ENCODE results near the gene SRPRA.

Gene SRPRA

GRCh38 chr11:126290887-126291286 is 22.2 kb upstream of the SRPRA start:
- Histone ChIP-seq H4K20me1 (ENCODE audit: insufficient read depth, low read length) (peaks cover 8% of the 10 kb centered on the region), H3K27me3 (ENCODE audit: insufficient read depth, low read length, poor library complexity) (no peaks in the 10 kb centered on the region), H3K27ac (ENCODE audit: low read length) (no peak overlapping the region), H3K4me2 (ENCODE audit: insufficient read depth, low read length) (no peak overlapping the region), H3K4me1 (ENCODE audit: insufficient read depth, low read length) (no peaks in the 10 kb centered on the region), H3K79me2 (ENCODE audit: insufficient read depth, low read length) (no peaks in the 10 kb centered on the region; the same call in 1 of the 2 replicates), H3K9ac (ENCODE audit: low read depth, low read length) (no peak overlapping the region), H2AFZ (ENCODE audit: low read depth, low read length) (no peak overlapping the region), H3K4me3 (ENCODE audit: low read depth in 1 of 2, low read length in 2 of 2) (no peak overlapping the region), H3K36me3 (ENCODE audit: insufficient read depth, low read length) (peaks cover 37% of the 10 kb centered on the region), H3K9me3 (ENCODE audit: insufficient read depth, low read length, severe bottlenecking) (no peaks in the 10 kb centered on the region)
- ATAC-seq (ENCODE audit: insufficient read depth, low read depth): no peak
- no peak for DNase-seq
- TF ChIP-seq CTCF (IDR thresholded peaks at IDR 0.05; ENCODE audit: borderline replicate concordance, extremely low read depth, low read length, poor library complexity, severe bottlenecking) (no peak), EZH2 (IDR thresholded peaks at IDR 0.05; ENCODE audit: borderline replicate concordance, low read depth, low read length, severe bottlenecking) (no peak)

GRCh38 chr11:126288237-126288636 is 19.5 kb upstream of the SRPRA start:
- peaks cover 14% of the 10 kb centered on the region for H3K4me1 ChIP-seq (ENCODE audit: insufficient read depth, low read length)
- peaks cover 3% of the 10 kb centered on the region for H4K20me1 ChIP-seq (ENCODE audit: insufficient read depth, low read length)
- peaks cover 24% of the 10 kb centered on the region for H3K36me3 ChIP-seq (ENCODE audit: insufficient read depth, low read length)
- ATAC-seq (ENCODE audit: insufficient read depth, low read depth) (no peak), DNase-seq (no peak)
- H3K4me2 ChIP-seq (ENCODE audit: insufficient read depth, low read length): no peak overlapping the region
- peaks cover 2% of the 10 kb centered on the region; the same call in 1 of the 2 replicates for H3K79me2 ChIP-seq (ENCODE audit: insufficient read depth, low read length)
- peaks cover 1% of the 10 kb centered on the region for H3K27me3 ChIP-seq (ENCODE audit: insufficient read depth, low read length, poor library complexity)
- H3K9me3 ChIP-seq (ENCODE audit: insufficient read depth, low read length, severe bottlenecking): no peaks in the 10 kb centered on the region
- TF ChIP-seq CTCF (IDR thresholded peaks at IDR 0.05; ENCODE audit: borderline replicate concordance, extremely low read depth, low read length, poor library complexity, severe bottlenecking) (no peak), EZH2 (IDR thresholded peaks at IDR 0.05; ENCODE audit: borderline replicate concordance, low read depth, low read length, severe bottlenecking) (no peak)
- no peak overlapping the region for H3K9ac ChIP-seq (ENCODE audit: low read depth, low read length)
- no peak overlapping the region for H3K27ac ChIP-seq (ENCODE audit: low read length)
- H3K4me3 ChIP-seq (ENCODE audit: low read depth in 1 of 2, low read length in 2 of 2): no peak overlapping the region
- H2AFZ ChIP-seq (ENCODE audit: low read depth, low read length): no peak overlapping the region

GRCh38 chr11:126284829-126285228 is 16.1 kb upstream of the SRPRA start:
- ATAC-seq (ENCODE audit: insufficient read depth, low read depth): peak; percentile 10; the same call in 1 of the 3 replicates

More at GRCh38 chr11:126284829-126285228, 16.1 kb upstream of the SRPRA start:
- Histone ChIP-seq H3K27me3 (ENCODE audit: insufficient read depth, low read length, poor library complexity) (peaks cover 5% of the 10 kb centered on the region), H3K27ac (ENCODE audit: low read length) (no peak overlapping the region), H3K79me2 (ENCODE audit: insufficient read depth, low read length) (peaks cover 2% of the 10 kb centered on the region; the same call in 1 of the 2 replicates), H3K9me3 (ENCODE audit: insufficient read depth, low read length, severe bottlenecking) (no peaks in the 10 kb centered on the region), H4K20me1 (ENCODE audit: insufficient read depth, low read length) (no peaks in the 10 kb centered on the region), H3K36me3 (ENCODE audit: insufficient read depth, low read length) (no peaks in the 10 kb centered on the region), H3K4me3 (ENCODE audit: low read depth in 1 of 2, low read length in 2 of 2) (no peak overlapping the region), H3K4me2 (ENCODE audit: insufficient read depth, low read length) (no peak overlapping the region), H3K9ac (ENCODE audit: low read depth, low read length) (no peak overlapping the region), H3K4me1 (ENCODE audit: insufficient read depth, low read length) (peaks cover 25% of the 10 kb centered on the region), H2AFZ (ENCODE audit: low read depth, low read length) (no peak overlapping the region)
- peak; percentile 60 for DNase-seq
- no peak for TF ChIP-seq EZH2 (IDR thresholded peaks at IDR 0.05; ENCODE audit: borderline replicate concordance, low read depth, low read length, severe bottlenecking)
- TF ChIP-seq CTCF (IDR thresholded peaks at IDR 0.05; ENCODE audit: borderline replicate concordance, extremely low read depth, low read length, poor library complexity, severe bottlenecking): no peak

Data from DND-41 (cell line).